HepG2 (cell line): ENCODE measurements around the gene SDC4. TPM values are rescaled to one million over a fixed set of nuclear protein-coding genes. Genes with fewer than 3 reads are reported as not detected.

Experiments
- ATF7-NPFF ChIP-seq: sonication (generic); formaldehyde crosslinking; IDR thresholded peaks from 2 replicates; pipeline ENCODE4 v1.8.1; 2023; ENCODE audit warnings: mild to moderate bottlenecking, low read depth, missing genetic modification reagents, moderate library complexity
- BCLAF1 ChIP-seq: fragments of 450-650 bp; IDR thresholded peaks from 2 replicates; pipeline ENCODE4 v1.6.1; 2017; ENCODE audit warnings: mild to moderate bottlenecking
- FOXO1 ChIP-seq: sonication (generic); formaldehyde crosslinking; IDR thresholded peaks from 2 replicates; pipeline ENCODE4 v1.4.0; 2020; ENCODE audit warnings: missing genetic modification reagents
- HNF4G ChIP-seq, 2 experiments: sonication (generic) in 1 of 2; formaldehyde crosslinking in 1 of 2; IDR thresholded peaks; 2 replicates each; pipeline versions ENCODE4 v1.4.0 to v1.6.1; 2011 to 2020; ENCODE audit warnings: borderline replicate concordance in 2 of 2, low read depth in 2 of 2, mild to moderate bottlenecking in 2 of 2, low read length in 1 of 2, missing genetic modification reagents in 1 of 2, moderate library complexity in 1 of 2
- NBN ChIP-seq: fragments of 450-650 bp; conservative IDR thresholded peaks from 2 replicates; pipeline ENCODE4 v1.6.1; 2017
- POLR2AphosphoS2 ChIP-seq: IDR thresholded peaks from 2 replicates; pipeline ENCODE4 v1.6.1; 2011; ENCODE audit warnings: low read depth, low read length, improper control_type of control experiment
- RELA ChIP-seq: sonication (generic); formaldehyde crosslinking; IDR thresholded peaks from 2 replicates; pipeline ENCODE4 v1.4.0; 2020; ENCODE audit warnings: missing genetic modification reagents
- SMARCE1 ChIP-seq: fragments of 450-650 bp; IDR thresholded peaks from 2 replicates; pipeline ENCODE4 v1.6.1; 2017; ENCODE audit warnings: borderline replicate concordance
- SMYD3 ChIP-seq: sonication (generic); formaldehyde crosslinking; IDR thresholded peaks from 2 replicates; pipeline ENCODE4 v1.8.1; 2023; ENCODE audit warnings: mild to moderate bottlenecking, missing genetic modification reagents
- SP4 ChIP-seq: sonication (generic); formaldehyde crosslinking; IDR thresholded peaks from 2 replicates; pipeline ENCODE4 v1.8.1; 2023; ENCODE audit warnings: mild to moderate bottlenecking, missing genetic modification reagents
- YY1 ChIP-seq: IDR thresholded peaks from 2 replicates; pipeline ENCODE4 v1.6.1; 2011; ENCODE audit warnings: low read length, low read depth, moderate library complexity, mild to moderate bottlenecking; ENCODE audit not compliant: insufficient read depth, insufficient replicate concordance
- ZFP90 ChIP-seq: sonication (generic); formaldehyde crosslinking; IDR thresholded peaks from 2 replicates; pipeline ENCODE4 v1.8.0; 2022; ENCODE audit warnings: missing genetic modification reagents, mild to moderate bottlenecking, inconsistent platforms, borderline replicate concordance
- ZNF12 ChIP-seq: sonication (generic); formaldehyde crosslinking; IDR thresholded peaks from 2 replicates; pipeline ENCODE4 v1.5.0; 2020; ENCODE audit warnings: missing genetic modification reagents
- ZNF234 ChIP-seq: sonication (generic); formaldehyde crosslinking; conservative IDR thresholded peaks from 2 replicates; pipeline ENCODE4 v1.5.1; 2020; ENCODE audit warnings: mild to moderate bottlenecking, missing genetic modification reagents
- ZNF598 ChIP-seq: sonication (generic); formaldehyde crosslinking; IDR thresholded peaks from 2 replicates; pipeline ENCODE4 v1.5.1; 2020; ENCODE audit warnings: mild to moderate bottlenecking, missing genetic modification reagents, borderline replicate concordance
- ZNF691 ChIP-seq: sonication (generic); formaldehyde crosslinking; IDR thresholded peaks from 2 replicates; pipeline ENCODE4 v1.4.0; 2020; ENCODE audit warnings: missing genetic modification reagents, low read depth, mild to moderate bottlenecking, borderline replicate concordance
- ZNF709 ChIP-seq: sonication (generic); formaldehyde crosslinking; IDR thresholded peaks from 2 replicates; pipeline ENCODE4 v1.5.0; 2020; ENCODE audit warnings: mild to moderate bottlenecking, missing genetic modification reagents
- ZNF772 ChIP-seq: sonication (generic); formaldehyde crosslinking; IDR thresholded peaks from 2 replicates; pipeline ENCODE4 v1.5.0; 2020; ENCODE audit warnings: mild to moderate bottlenecking, missing genetic modification reagents
- polyA plus RNA-seq, 8 experiments: library from polyadenylated mRNA; depleted of rRNA in 3 of 8; stranded (reverse) in 7 of 8; unstranded in 1 of 8; fragments of >200 nt; fragmentation: Illumina TruSeq in 4 of 8; extraction: Trizol in 4 of 8; gene quantifications; 2 replicates each; pipeline versions ENCODE4 v1.2.1 to v1.2.3, GENCODE V29; 2011 to 2016; ENCODE audit warnings: low read depth in 4 of 8, missing spikeins in 1 of 8, mixed read lengths in 1 of 8; ENCODE audit not compliant: insufficient read depth in 1 of 8
- total RNA-seq, 5 experiments: library from RNA; depleted of rRNA; stranded (reverse); fragments of >200 nt; fragmentation: Illumina TruSeq; extraction: Trizol; gene quantifications; 2 replicates each; pipeline ENCODE4 v1.2.3, GENCODE V29; 2016; ENCODE audit warnings: low read depth in 1 of 5
- TF ChIP-seq, protein P1 (sequence below): sonication (generic); formaldehyde crosslinking; conservative IDR thresholded peaks from 2 replicates; pipeline ENCODE4 v1.4.0; 2020; ENCODE audit warnings: missing genetic modification reagents
- TF ChIP-seq, protein P2 (sequence below): sonication (generic); formaldehyde crosslinking; IDR thresholded peaks from 2 replicates; pipeline ENCODE4 v1.4.0; 2020; ENCODE audit warnings: missing genetic modification reagents, mild to moderate bottlenecking, borderline replicate concordance

The SDC4 gene
- total and polyA plus RNA-seq, 2 of the 13 experiments (the other 11 are each of a cell fraction or from before 2014, with no cell fraction given) = 49.0 to 65.1 TPM

- TF ChIP-seq, protein P1, sequence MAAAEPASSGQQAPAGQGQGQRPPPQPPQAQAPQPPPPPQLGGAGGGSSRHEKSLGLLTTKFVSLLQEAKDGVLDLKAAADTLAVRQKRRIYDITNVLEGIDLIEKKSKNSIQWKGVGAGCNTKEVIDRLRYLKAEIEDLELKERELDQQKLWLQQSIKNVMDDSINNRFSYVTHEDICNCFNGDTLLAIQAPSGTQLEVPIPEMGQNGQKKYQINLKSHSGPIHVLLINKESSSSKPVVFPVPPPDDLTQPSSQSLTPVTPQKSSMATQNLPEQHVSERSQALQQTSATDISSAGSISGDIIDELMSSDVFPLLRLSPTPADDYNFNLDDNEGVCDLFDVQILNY (CRISPR knock-in tag) = no peak
- no peak for TF ChIP-seq ZFP90
- TF ChIP-seq SP4 (CRISPR knock-in tag) = peak; percentile 14; the same call in 1 of the 2 replicates
- no peak for TF ChIP-seq POLR2AphosphoS2
- TF ChIP-seq, protein P2, sequence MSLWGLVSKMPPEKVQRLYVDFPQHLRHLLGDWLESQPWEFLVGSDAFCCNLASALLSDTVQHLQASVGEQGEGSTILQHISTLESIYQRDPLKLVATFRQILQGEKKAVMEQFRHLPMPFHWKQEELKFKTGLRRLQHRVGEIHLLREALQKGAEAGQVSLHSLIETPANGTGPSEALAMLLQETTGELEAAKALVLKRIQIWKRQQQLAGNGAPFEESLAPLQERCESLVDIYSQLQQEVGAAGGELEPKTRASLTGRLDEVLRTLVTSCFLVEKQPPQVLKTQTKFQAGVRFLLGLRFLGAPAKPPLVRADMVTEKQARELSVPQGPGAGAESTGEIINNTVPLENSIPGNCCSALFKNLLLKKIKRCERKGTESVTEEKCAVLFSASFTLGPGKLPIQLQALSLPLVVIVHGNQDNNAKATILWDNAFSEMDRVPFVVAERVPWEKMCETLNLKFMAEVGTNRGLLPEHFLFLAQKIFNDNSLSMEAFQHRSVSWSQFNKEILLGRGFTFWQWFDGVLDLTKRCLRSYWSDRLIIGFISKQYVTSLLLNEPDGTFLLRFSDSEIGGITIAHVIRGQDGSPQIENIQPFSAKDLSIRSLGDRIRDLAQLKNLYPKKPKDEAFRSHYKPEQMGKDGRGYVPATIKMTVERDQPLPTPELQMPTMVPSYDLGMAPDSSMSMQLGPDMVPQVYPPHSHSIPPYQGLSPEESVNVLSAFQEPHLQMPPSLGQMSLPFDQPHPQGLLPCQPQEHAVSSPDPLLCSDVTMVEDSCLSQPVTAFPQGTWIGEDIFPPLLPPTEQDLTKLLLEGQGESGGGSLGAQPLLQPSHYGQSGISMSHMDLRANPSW (CRISPR knock-in tag) = 0 out of 2 replicates have a peak, but pooled peaks have one; percentile 3
- TF ChIP-seq ZNF234 (CRISPR knock-in tag) = no peak
- TF ChIP-seq RELA (CRISPR knock-in tag) = 0 out of 2 replicates have a peak, but pooled peaks have one; percentile 4
- TF ChIP-seq SMYD3 (CRISPR knock-in tag) = no peak
- 0 out of 2 replicates have a peak, but pooled peaks have one; percentile 2 for TF ChIP-seq SMARCE1
- TF ChIP-seq ZNF12 (CRISPR knock-in tag) = no peak
- no peak for TF ChIP-seq BCLAF1
- 0 out of 2 replicates have a peak, but pooled peaks have one; percentile 31 for TF ChIP-seq ZNF691 (CRISPR knock-in tag)
- peak; percentile 94 for TF ChIP-seq HNF4G (IDR thresholded peaks at IDR 0.05; ENCODE audit: borderline replicate concordance, low read depth, low read length)
- TF ChIP-seq HNF4G (CRISPR knock-in tag; IDR thresholded peaks at IDR 0.05; ENCODE audit: borderline replicate concordance, low read depth) = peak; percentile 88
- TF ChIP-seq ZNF772 = 0 out of 2 replicates have a peak, but pooled peaks have one; percentile 51
- peak; percentile 64; the same call in 1 of the 2 replicates for TF ChIP-seq FOXO1 (CRISPR knock-in tag)
- no peak for TF ChIP-seq YY1
- TF ChIP-seq ZNF598 (CRISPR knock-in tag) = peak; percentile 73
- peak; percentile 17; the same call in 1 of the 2 replicates for TF ChIP-seq ATF7-NPFF (CRISPR knock-in tag)
- no peak for TF ChIP-seq NBN
- TF ChIP-seq ZNF709 (CRISPR knock-in tag) = no peak
These were observed 9.8 kb downstream of the SDC4 start (continued) for GRCh38 chr20:45338121-45339030.
